ENCODE data around the gene LRRC10B. TPM values are rescaled to one million over a fixed set of nuclear protein-coding genes. Genes with fewer than 3 reads are reported as not detected.

Gene LRRC10B
- total RNA-seq, 2 experiments from 2014 or later, result not detected

GRCh38 chr11:61487342-61488025 lies 21.1 kb upstream of the LRRC10B start:
- H3K4me1 Mint-ChIP-seq (ENCODE audit: low read depth), result no peaks in the 10 kb centered on the region
- intact Hi-C loops (cut with micrococcal nuclease), result no loop called here
- no peaks in the 10 kb centered on the region for H3K9me3 Mint-ChIP-seq
- DNase-seq, result no peak
- peaks cover 4% of the 10 kb centered on the region for H3K36me3 Mint-ChIP-seq (ENCODE audit: low read depth)
- no peak overlapping the region for H3K27ac Mint-ChIP-seq
- H3K4me3 Mint-ChIP-seq, result no peak overlapping the region
- CTCF ChIA-PET, result interaction anchor here (0.6 to 2.9 kb wide), 3 partner anchors 11 to 29 kb away, joined by 3 to 11 read pairs (median 4); no protein-coding TSS in a partner anchor
- no peaks in the 10 kb centered on the region for H3K27me3 Mint-ChIP-seq (ENCODE audit: low read depth)

DNA sequence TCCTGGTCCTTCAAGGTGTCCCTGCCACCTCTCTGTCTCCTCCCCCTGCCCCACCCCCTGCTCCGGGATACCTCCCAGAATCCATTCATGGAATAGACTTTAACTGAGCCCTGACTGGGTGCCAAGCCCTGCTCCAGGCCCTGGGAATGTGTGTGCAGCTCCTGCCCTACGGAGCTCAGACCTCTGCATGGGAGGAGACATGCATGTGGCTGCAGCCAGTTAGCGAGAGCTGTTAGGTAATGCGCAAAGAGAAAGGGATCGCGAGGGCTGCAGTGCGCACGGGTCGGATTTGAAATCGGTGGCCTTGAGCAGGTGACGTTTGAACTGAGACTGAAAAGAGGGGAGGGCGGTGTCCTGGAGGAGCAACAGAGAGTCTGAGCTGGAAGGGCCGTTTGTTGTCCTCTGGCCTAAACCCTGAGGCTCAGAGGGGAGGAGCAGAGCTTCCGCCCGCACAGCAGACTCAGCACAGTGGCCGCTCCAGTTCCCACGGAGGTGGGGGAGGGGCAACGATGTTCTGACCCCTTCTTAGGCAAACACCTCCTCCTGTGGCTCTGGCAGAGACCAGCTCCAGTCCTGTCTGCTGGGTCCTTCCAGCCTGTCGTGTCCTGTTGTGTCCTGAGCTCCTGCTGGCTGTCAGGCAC lies 19.8 kb upstream of the LRRC10B start:
- H3K36me3 Mint-ChIP-seq (ENCODE audit: low read depth), result peaks cover 4% of the 10 kb centered on the region
- no peak overlapping the region for H3K4me3 Mint-ChIP-seq
- H3K9me3 Mint-ChIP-seq, result no peaks in the 10 kb centered on the region
- no peak for DNase-seq
- no peaks in the 10 kb centered on the region for H3K27me3 Mint-ChIP-seq (ENCODE audit: low read depth)
- intact Hi-C loops (cut with micrococcal nuclease), result no loop called here
- CTCF ChIA-PET, result interaction anchor here (0.7 to 2.6 kb wide), 3 partner anchors 11 to 21 kb away, joined by 3 to 7 read pairs (median 3); no protein-coding TSS in a partner anchor
- H3K27ac Mint-ChIP-seq, result no peak overlapping the region
- no peaks in the 10 kb centered on the region for H3K4me1 Mint-ChIP-seq (ENCODE audit: low read depth)

DNA sequence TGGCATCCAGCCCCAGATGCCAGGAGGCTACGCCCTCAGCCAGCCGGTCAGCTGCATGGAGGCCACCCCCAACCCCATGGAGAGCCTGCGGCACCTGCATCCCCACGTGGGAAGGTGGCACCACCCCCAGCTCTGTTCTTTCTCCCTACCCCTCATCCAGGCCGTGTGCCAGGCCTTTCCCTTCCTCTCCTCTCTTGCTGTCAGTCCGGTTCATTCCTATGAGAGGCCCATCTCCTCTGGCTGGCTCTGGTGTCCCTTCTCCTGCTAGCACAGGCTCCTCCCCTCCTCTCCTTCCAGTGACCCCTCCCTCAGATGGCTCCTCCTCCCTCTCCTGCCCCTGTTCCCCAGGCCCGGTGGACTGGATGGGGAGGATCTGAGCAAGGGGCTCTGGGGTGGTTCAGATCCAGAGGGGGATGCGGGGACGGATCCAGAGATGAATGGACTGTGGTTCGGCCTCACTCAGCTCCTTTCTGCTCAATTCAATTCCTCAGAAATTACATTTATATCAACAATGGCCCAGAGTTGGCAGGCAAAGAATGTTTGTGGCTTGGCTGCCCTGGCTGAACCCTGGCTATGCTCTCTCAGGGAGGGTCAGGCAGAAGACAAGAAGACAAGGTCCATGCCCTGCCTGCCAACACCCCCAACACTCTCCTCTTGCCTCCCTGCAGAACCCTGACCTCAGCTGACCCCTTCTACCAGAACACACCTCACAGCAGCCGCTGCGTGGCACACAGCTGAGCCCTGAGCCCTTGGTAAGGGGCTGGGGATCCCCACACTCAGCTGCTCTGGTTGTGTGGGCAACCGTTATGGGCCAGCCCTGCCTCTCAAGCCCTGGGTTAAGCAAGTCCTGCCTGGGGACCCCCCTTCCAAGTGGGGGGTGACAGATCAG lies 18.5 kb upstream of the LRRC10B start:
- Mint-ChIP-seq H3K36me3 (ENCODE audit: low read depth) (peaks cover 4% of the 10 kb centered on the region), H3K4me1 (ENCODE audit: low read depth) (no peaks in the 10 kb centered on the region), H3K9me3 (no peaks in the 10 kb centered on the region), H3K27me3 (ENCODE audit: low read depth) (no peaks in the 10 kb centered on the region), H3K27ac (no peak overlapping the region), H3K4me3 (no peak overlapping the region)
- CTCF ChIA-PET, result interaction anchor here (1.4 to 2.6 kb wide), 2 partner anchors 8 to 12 kb away, joined by 5 to 7 read pairs; no protein-coding TSS in a partner anchor
- no peak for DNase-seq
- intact Hi-C loops (cut with micrococcal nuclease), result no loop called here

DNA sequence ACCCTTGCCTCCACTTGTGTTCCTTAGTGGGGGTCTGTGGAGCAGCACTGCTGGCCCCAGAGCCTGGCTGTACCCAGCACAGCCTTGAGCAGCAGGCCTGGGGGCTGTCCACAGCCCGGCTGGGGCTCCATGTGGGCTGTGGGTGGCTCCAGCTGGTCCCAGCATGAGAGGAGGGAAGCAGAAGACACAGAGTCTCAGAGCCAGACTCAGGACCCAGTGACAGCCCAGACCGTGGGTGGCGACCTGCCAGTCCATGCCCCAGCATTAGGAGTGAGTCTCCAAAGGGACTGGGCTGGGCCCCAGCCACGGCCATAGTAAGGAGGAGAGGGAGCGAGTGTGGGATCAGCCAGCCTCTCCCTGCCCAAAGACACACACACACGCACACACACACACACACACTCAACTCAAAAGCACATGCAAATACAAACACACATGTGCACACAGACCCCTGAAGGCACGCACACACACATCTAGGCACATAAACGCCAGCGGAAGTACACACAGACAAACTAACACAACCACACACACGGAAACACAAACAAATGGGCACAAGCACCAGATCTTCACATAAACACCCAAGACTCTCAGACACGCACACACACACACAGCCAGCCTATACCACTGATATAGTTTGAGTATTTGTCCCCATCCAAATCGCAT lies 16.7 kb upstream of the LRRC10B start:
- Mint-ChIP-seq H3K4me3 (no peak overlapping the region), H3K9me3 (no peaks in the 10 kb centered on the region), H3K27ac (no peak overlapping the region), H3K36me3 (ENCODE audit: low read depth) (no peaks in the 10 kb centered on the region), H3K4me1 (ENCODE audit: low read depth) (no peaks in the 10 kb centered on the region), H3K27me3 (ENCODE audit: low read depth) (no peaks in the 10 kb centered on the region)
- intact Hi-C loops (cut with micrococcal nuclease), result no loop called here
- CTCF ChIA-PET, result interaction anchor here (1.4 kb wide), 1 partner anchor 10 kb away, joined by 5 read pairs; no protein-coding TSS in a partner anchor
- DNase-seq, result no peak

GRCh38 chr11:61494381-61494961 lies 14.1 kb upstream of the LRRC10B start:
- intact Hi-C loops (cut with micrococcal nuclease), result no loop called here
- Mint-ChIP-seq H3K4me3 (no peak overlapping the region), H3K4me1 (ENCODE audit: low read depth) (no peaks in the 10 kb centered on the region), H3K9me3 (no peaks in the 10 kb centered on the region), H3K36me3 (ENCODE audit: low read depth) (no peaks in the 10 kb centered on the region), H3K27me3 (ENCODE audit: low read depth) (no peaks in the 10 kb centered on the region), H3K27ac (no peak overlapping the region)
- no peak for DNase-seq
- CTCF ChIA-PET, result interaction anchor here (1.9 kb wide), 1 partner anchor 23 kb away, joined by 6 read pairs; no protein-coding TSS in a partner anchor

DNA sequence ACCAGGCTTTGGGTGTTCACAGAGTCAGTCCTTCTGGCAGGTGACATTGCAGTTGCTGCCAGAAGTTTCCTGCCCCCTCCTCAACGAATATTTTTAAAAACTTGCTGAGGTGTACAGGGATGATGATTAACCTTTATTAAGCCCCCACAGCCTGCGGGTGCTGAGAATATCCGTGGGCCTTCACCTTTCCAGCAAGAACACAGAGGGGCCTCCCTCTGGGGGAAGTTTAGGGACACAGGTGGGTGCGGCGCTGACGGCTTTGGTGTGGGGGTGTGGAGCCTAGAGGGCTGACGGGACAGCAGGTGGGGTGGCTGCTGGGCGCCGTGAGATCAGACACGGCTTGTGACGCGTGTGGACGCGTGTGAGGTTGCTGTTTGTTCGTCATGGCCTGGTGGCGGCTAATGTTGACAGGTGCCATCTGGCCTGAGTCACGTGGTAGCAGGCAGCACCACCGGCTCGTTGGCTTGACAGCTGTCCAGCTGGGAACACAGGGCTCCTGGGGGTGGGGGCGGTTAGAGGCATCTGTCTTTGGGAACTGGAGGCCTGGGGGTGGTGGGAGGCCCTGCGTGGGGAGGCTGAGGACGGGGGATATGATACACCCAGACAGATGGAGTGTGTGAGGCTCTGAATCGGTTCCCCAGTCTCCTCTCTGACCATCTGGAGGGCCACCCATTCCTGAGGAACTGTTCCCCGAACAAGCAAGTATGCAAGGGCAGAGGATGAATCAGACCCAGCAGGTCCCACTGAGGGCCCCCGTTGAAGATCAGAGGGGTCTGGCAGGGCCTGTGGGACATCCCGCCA lies 12.5 kb upstream of the LRRC10B start:
- CTCF ChIA-PET, result interaction anchor here (0.6 to 1.9 kb wide), 2 partner anchors 21 to 628 kb away, joined by 3 to 6 read pairs; no protein-coding TSS in a partner anchor
- Mint-ChIP-seq H3K27me3 (ENCODE audit: low read depth) (no peaks in the 10 kb centered on the region), H3K4me1 (ENCODE audit: low read depth) (no peaks in the 10 kb centered on the region), H3K4me3 (no peak overlapping the region), H3K9me3 (no peaks in the 10 kb centered on the region), H3K27ac (no peak overlapping the region), H3K36me3 (ENCODE audit: low read depth) (no peaks in the 10 kb centered on the region)
- no peak for DNase-seq
- intact Hi-C loops (cut with micrococcal nuclease), result no loop called here

- Mint-ChIP-seq H3K27ac (no peak overlapping the region), H3K4me3 (no peak overlapping the region), H3K9me3 (no peaks in the 10 kb centered on the region), H3K4me1 (ENCODE audit: low read depth) (no peaks in the 10 kb centered on the region), H3K36me3 (ENCODE audit: low read depth) (no peaks in the 10 kb centered on the region), H3K27me3 (ENCODE audit: low read depth) (no peaks in the 10 kb centered on the region)
- intact Hi-C loops (cut with micrococcal nuclease), result no loop called here
- DNase-seq, result no peak
- CTCF ChIA-PET, result no interaction called here
These were observed 11.7 kb upstream of the LRRC10B start for GRCh38 chr11:61496602-61497400.

DNA sequence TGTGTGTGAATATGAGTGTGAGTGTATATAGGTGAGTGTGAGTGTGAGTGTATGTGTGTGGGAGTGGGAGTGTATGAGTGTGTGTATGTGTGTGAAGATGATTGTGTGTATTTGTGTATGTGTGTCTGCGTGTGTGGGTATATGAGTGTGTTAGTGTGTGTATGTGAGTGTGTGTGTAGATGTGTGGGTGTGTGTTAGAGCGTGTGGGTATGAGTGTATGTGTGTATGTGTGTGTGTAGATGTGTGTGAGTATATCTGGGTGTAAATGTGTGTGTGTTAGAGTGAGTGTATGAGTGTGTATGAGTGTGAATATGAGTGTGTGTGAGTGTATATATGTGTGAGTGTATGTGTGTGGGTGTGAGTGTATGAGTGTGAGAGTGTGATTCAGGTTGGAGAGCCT lies 11.1 kb upstream of the LRRC10B start:
- Mint-ChIP-seq H3K27ac (no peak overlapping the region), H3K4me1 (ENCODE audit: low read depth) (no peaks in the 10 kb centered on the region), H3K36me3 (ENCODE audit: low read depth) (no peaks in the 10 kb centered on the region), H3K27me3 (ENCODE audit: low read depth) (no peaks in the 10 kb centered on the region), H3K9me3 (no peaks in the 10 kb centered on the region), H3K4me3 (no peak overlapping the region)
- DNase-seq, result no peak
- intact Hi-C loops (cut with micrococcal nuclease), result no loop called here
- CTCF ChIA-PET, result no interaction called here

DNA sequence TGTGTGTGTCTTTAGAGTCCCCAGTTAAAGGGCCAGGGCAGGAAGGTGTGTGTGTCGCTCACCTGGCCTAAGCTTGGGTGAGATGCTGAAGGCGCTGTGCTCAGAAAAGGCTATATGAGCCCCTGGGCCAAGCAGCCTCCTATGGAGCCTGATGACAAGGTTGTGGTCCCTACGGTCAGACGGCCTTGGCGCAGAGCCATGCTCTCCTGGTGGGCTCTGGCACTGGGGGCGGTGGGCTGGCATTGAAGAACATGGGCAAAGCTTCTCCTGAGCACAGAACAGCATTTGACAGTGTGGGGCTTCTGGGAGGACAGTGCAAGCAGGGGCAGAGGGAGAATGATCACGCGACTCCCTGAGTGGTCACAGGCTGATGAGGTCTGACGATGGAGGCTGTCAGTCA lies 10.7 kb upstream of the LRRC10B start:
- CTCF ChIA-PET, result interaction anchor here (0.6 kb wide), 1 partner anchor 150 kb away, joined by 3 read pairs; no protein-coding TSS in a partner anchor
- no peaks in the 10 kb centered on the region for H3K4me1 Mint-ChIP-seq (ENCODE audit: low read depth)
- intact Hi-C loops (cut with micrococcal nuclease), result no loop called here
- DNase-seq, result no peak
- no peak overlapping the region for H3K27ac Mint-ChIP-seq
- H3K9me3 Mint-ChIP-seq, result no peaks in the 10 kb centered on the region
- no peaks in the 10 kb centered on the region for H3K36me3 Mint-ChIP-seq (ENCODE audit: low read depth)
- H3K27me3 Mint-ChIP-seq (ENCODE audit: low read depth), result no peaks in the 10 kb centered on the region
- H3K4me3 Mint-ChIP-seq, result no peak overlapping the region

GRCh38 chr11:61498767-61499341 lies 9.7 kb upstream of the LRRC10B start:
- DNase-seq, result no peak
- Mint-ChIP-seq H3K4me3 (no peak overlapping the region), H3K27ac (no peak overlapping the region), H3K4me1 (ENCODE audit: low read depth) (no peaks in the 10 kb centered on the region), H3K36me3 (ENCODE audit: low read depth) (no peaks in the 10 kb centered on the region), H3K27me3 (ENCODE audit: low read depth) (no peaks in the 10 kb centered on the region), H3K9me3 (no peaks in the 10 kb centered on the region)
- CTCF ChIA-PET, result interaction anchor here (0.7 kb wide), 1 partner anchor 19 kb away, joined by 4 read pairs; no protein-coding TSS in a partner anchor
- intact Hi-C loops (cut with micrococcal nuclease), result no loop called here
